Loucy (cell line): ENCODE measurements around the gene CDH2.

Experiments used
- H2AFZ ChIP-seq: fragments of 200-600 bp; sonication (generic); 2 replicates; pipeline ENCODE4 v1.6.0; 2016; ENCODE audit warnings: antibody characterized with exemption, mild to moderate bottlenecking, low read length, moderate library complexity
- H3F3A ChIP-seq: fragments of 200-600 bp; 2 replicates; pipeline ENCODE4 v1.6.0; 2016; ENCODE audit warnings: antibody characterized with exemption, low read depth, mild to moderate bottlenecking
- H3K27me3 ChIP-seq: fragments of 200-600 bp; sonication (generic); 2 replicates; pipeline ENCODE4 v1.6.1; 2014; ENCODE audit warnings: low read length, mild to moderate bottlenecking; ENCODE audit not compliant: insufficient read depth, poor library complexity, severe bottlenecking
- H3K36me3 ChIP-seq: fragments of 200-600 bp; sonication (generic); 2 replicates; pipeline ENCODE4 v1.6.1; 2016; ENCODE audit warnings: low read length; ENCODE audit not compliant: insufficient read depth
- H3K4me1 ChIP-seq: fragments of 200-600 bp; sonication (generic); 2 replicates; pipeline ENCODE4 v1.5.1; 2014; ENCODE audit warnings: low read length, mild to moderate bottlenecking; ENCODE audit not compliant: insufficient read depth, poor library complexity, severe bottlenecking
- H3K4me2 ChIP-seq: fragments of 200-600 bp; sonication (generic); 2 replicates; pipeline ENCODE4 v1.6.0; 2014; ENCODE audit warnings: antibody characterized with exemption, low read length, low read depth, mild to moderate bottlenecking; ENCODE audit not compliant: poor library complexity, severe bottlenecking
- H3K4me3 ChIP-seq: fragments of 200-600 bp; sonication (generic); 2 replicates; pipeline ENCODE4 v1.5.1; 2014; ENCODE audit warnings: low read length, mild to moderate bottlenecking, mixed read lengths; ENCODE audit not compliant: poor library complexity, severe bottlenecking
- H3K79me2 ChIP-seq: fragments of 200-600 bp; sonication (generic); 2 replicates; pipeline ENCODE4 v1.6.1; 2014; ENCODE audit warnings: low read length; ENCODE audit not compliant: insufficient read depth
- H3K9ac ChIP-seq: fragments of 200-600 bp; sonication (generic); 2 replicates; pipeline ENCODE4 v1.6.0; 2014; ENCODE audit warnings: mild to moderate bottlenecking, low read depth, low read length, moderate library complexity; ENCODE audit not compliant: poor library complexity, severe bottlenecking
- H3K9me2 ChIP-seq: fragments of 200-600 bp; sonication (generic); replicated peaks from 2 replicates; pipeline ENCODE4 v1.6.1; 2016; ENCODE audit warnings: low read depth, low read length, mixed read lengths
- H3K9me3 ChIP-seq: fragments of 200-600 bp; sonication (generic); 2 replicates; pipeline ENCODE4 v1.6.1; 2014; ENCODE audit warnings: mild to moderate bottlenecking, antibody characterized with exemption, low read length, low read depth; ENCODE audit not compliant: insufficient read depth
- H4K20me1 ChIP-seq: fragments of 200-600 bp; sonication (generic); 2 replicates; pipeline ENCODE4 v1.6.0; 2014; ENCODE audit warnings: antibody characterized with exemption, low read length, mild to moderate bottlenecking; ENCODE audit not compliant: insufficient read depth, poor library complexity, severe bottlenecking
- EZH2phosphoT487 ChIP-seq: fragments of 200-600 bp; IDR thresholded peaks from 2 replicates; pipeline ENCODE4 v1.6.1; 2018; ENCODE audit warnings: antibody characterized with exemption, mild to moderate bottlenecking, moderate library complexity, borderline replicate concordance
- TF ChIP-seq, protein P1 (sequence below): fragments of 200-600 bp; sonication (generic); conservative IDR thresholded peaks from 2 replicates; pipeline ENCODE4 v1.5.1; 2014; ENCODE audit warnings: mild to moderate bottlenecking, antibody characterized with exemption, low read length

Gene CDH2

DNA sequence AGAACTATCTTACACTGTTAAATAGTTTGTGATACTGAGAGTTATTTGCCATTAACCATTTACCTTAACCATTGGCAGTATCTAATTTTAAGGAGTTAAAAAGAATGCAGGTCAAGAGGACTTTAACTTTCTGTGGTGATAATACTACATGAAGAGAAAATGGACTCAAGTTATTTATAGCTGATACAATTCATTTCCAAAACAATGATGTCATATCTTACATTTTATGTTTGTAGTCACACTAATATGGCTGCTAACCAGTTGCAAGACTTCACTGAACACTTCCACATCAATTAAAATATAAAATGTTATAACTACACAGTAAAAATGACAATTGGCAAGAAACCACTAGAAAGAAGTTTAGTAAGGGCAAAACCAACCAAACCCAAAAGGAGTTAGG is 77.7 kb downstream of the CDH2 start:
- Histone ChIP-seq H2AFZ (no peak overlapping the region), H3K36me3 (peaks cover 4% of the 10 kb centered on the region; the same call in 1 of the 2 replicates), H3F3A (no peaks in the 10 kb centered on the region), H3K4me3 (no peak overlapping the region), H4K20me1 (peaks cover 4% of the 10 kb centered on the region), H3K9me2 (no peaks in the 10 kb centered on the region), H3K9ac (no peak overlapping the region), H3K4me2 (no peak overlapping the region), H3K4me1 (no peaks in the 10 kb centered on the region), H3K79me2 (no peaks in the 10 kb centered on the region), H3K9me3 (no peaks in the 10 kb centered on the region), H3K27me3 (no peaks in the 10 kb centered on the region)
- TF ChIP-seq, protein P1, sequence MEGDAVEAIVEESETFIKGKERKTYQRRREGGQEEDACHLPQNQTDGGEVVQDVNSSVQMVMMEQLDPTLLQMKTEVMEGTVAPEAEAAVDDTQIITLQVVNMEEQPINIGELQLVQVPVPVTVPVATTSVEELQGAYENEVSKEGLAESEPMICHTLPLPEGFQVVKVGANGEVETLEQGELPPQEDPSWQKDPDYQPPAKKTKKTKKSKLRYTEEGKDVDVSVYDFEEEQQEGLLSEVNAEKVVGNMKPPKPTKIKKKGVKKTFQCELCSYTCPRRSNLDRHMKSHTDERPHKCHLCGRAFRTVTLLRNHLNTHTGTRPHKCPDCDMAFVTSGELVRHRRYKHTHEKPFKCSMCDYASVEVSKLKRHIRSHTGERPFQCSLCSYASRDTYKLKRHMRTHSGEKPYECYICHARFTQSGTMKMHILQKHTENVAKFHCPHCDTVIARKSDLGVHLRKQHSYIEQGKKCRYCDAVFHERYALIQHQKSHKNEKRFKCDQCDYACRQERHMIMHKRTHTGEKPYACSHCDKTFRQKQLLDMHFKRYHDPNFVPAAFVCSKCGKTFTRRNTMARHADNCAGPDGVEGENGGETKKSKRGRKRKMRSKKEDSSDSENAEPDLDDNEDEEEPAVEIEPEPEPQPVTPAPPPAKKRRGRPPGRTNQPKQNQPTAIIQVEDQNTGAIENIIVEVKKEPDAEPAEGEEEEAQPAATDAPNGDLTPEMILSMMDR, result no peak
- no peak for TF ChIP-seq EZH2phosphoT487

DNA sequence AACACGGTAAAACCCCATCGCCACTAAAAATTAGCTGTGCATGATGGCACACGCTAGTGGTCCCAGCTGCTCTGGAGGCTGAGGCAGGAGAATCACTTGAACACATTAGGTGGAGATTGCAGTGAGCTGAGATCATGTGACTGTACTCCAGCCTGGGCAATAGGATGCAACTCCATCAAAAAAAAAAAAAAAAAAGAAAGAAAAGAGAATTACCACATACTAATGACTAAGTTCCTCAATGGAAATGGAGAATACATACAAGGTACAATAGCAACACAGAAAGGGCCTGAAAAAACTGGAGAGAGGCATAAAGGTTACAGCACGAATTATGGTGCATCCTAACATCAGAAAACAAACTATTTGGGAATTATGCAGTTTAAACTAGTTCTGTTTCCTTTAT is 81.3 kb downstream of the CDH2 start:
- Histone ChIP-seq H2AFZ (no peak overlapping the region), H3K9me2 (no peaks in the 10 kb centered on the region), H4K20me1 (peaks cover 4% of the 10 kb centered on the region), H3K4me1 (no peaks in the 10 kb centered on the region), H3K36me3 (peaks cover 4% of the 10 kb centered on the region; the same call in 1 of the 2 replicates), H3K79me2 (no peaks in the 10 kb centered on the region), H3K4me3 (no peak overlapping the region), H3F3A (no peaks in the 10 kb centered on the region), H3K27me3 (no peaks in the 10 kb centered on the region), H3K9me3 (no peaks in the 10 kb centered on the region), H3K9ac (no peak overlapping the region), H3K4me2 (no peak overlapping the region)
- TF ChIP-seq, protein P1, result no peak

DNA sequence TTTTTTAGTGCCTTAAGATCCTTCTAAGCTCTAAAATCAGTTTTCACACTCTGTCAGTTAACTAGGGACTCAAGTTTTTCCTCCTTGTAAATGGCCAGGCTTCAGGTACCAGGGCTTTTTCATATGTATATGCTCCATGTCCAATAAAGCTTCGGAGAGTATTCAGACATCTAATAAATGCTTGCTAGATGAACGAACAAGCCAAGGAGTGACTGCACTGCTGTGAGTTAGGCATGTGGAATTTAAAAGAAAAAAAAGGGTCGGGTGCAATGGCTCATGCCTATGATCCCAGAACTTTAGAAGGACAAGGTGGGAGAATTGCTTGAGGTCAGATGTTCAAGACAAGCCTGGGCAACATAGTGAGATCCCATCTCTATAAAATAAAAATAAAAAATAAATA is 81.9 kb downstream of the CDH2 start:
- Histone ChIP-seq H3K27me3 (no peaks in the 10 kb centered on the region), H4K20me1 (peaks cover 3% of the 10 kb centered on the region), H3K79me2 (no peaks in the 10 kb centered on the region), H3K4me2 (no peak overlapping the region), H3K9me3 (no peaks in the 10 kb centered on the region), H3K9ac (no peak overlapping the region), H3K9me2 (no peaks in the 10 kb centered on the region), H3K4me1 (no peaks in the 10 kb centered on the region), H3K4me3 (no peak overlapping the region), H3F3A (no peaks in the 10 kb centered on the region), H2AFZ (no peak overlapping the region), H3K36me3 (peaks cover 4% of the 10 kb centered on the region; the same call in 1 of the 2 replicates)
- TF ChIP-seq, protein P1, result no peak
- no peak for TF ChIP-seq EZH2phosphoT487
